ENCODE measurements around the gene WFDC9.
A peak's percentile ranks its signal among the peaks of the same experiment; 100 is the strongest.
"Not testable (repeated sequence)": the region's sequence is repeated elsewhere in the genome, so short reads cannot be mapped to it uniquely, and the experiment has no call there.

Gene WFDC9

GRCh38 chr20:45592574-45593189, 38.4 kb downstream of the WFDC9 start:
- DNase-seq (ENCODE audit: low spot score), result peak; percentile 62

GRCh38 chr20:45589725-45590124, 41.4 kb downstream of the WFDC9 start:
- peak; percentile 84 for DNase-seq (ENCODE audit: low spot score)

GRCh38 chr20:45588800-45589199, 42.3 kb downstream of the WFDC9 start:
- DNase-seq (ENCODE audit: low spot score), result peak; percentile 24

DNA sequence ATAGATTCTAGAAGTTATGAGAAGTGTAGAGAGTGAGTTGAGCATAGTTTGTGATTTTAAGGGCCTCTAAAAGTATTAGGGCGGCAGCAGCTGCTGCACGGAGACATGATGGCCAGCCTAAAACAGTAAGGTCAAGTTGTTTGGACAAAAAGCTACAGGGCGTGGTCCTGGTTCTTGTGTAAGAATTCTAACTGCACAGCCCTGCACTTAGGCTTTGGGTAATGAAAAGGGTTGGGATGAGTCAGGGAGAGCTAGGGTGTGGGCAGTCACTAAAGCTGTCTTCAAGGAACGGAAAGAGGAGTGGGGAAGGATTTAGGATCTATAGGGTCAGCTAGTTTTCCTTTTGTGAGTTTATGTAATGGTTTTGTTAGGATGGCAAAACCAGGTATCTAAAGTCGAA, 45.1 kb downstream of the WFDC9 start:
- not testable (repeated sequence) for DNase-seq (ENCODE audit: low spot score)

- DNase-seq (ENCODE audit: low spot score), result not testable (repeated sequence)
Measured at GRCh38 chr20:45584294-45584693, 46.8 kb downstream of the WFDC9 start.

- DNase-seq (ENCODE audit: low spot score), result no peak
Measured at GRCh38 chr20:45583502-45583901, 47.6 kb downstream of the WFDC9 start.

DNA sequence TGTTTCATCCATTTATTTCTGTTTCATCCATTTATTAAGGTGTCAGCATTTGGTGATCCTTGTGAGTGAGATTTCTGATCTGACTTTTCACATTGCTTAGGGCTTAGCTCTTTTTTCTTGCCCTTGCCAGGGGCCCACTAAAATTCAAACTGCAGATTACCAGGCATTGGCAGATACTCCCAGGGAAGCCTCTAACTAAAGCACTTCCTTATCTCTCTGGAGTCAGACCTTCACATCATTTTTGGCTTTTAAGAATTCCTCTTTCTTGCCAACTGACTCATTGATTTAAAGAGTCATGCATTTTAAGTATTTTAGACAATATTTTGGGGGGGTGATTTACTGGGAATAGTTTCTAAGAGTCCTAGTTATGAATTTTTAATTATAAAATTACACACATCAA, 49.4 kb downstream of the WFDC9 start:
- DNase-seq (ENCODE audit: low spot score), result no peak

DNA sequence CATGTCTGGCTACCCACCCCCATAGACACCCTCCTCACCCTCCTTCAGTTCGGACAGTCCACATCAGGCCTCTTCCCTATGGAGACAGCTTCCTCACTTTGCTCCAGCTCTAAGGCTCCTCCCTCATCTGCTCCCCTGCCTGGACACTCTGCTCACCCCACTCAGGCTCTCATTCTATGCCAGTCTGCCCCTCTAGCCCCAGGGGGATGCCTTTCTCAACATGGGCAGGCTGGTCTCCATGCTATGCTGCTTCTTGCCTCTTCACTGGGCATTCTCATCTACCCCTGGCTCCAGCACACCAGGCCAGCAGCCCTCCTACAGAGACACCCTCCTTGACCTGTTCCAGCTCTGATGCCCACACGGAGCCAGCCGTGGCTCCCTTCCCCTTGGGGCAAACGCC, 51.9 kb downstream of the WFDC9 start, which contains the start of gene WFDC8:
TSS of gene WFDC8 (minus strand) at position 101 of the 400 bp plus-strand sequence. CDS start at position 64, 37 bp downstream.
- no peak for DNase-seq (ENCODE audit: low spot score)

DNA sequence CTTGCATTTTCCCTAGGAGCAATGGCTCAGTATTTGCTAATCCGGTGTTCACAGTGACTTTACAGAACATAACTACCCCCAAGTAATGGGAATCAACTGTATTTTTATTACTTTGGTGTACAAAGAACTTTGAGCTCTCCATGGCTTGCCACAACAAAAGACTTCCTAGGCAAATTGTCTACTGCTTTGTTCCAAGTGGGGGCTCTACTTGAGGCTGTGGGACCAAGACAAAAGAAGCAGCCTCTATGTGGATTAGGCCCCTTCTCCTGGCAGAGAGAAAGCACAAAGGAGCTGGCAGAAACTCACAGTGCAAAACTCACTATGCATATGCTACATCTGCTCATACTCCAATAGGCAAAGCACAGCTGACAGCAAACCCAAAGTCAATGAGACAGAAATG, 52.9 kb downstream of the WFDC9 start:
- DNase-seq (ENCODE audit: low spot score), result no peak

DNA sequence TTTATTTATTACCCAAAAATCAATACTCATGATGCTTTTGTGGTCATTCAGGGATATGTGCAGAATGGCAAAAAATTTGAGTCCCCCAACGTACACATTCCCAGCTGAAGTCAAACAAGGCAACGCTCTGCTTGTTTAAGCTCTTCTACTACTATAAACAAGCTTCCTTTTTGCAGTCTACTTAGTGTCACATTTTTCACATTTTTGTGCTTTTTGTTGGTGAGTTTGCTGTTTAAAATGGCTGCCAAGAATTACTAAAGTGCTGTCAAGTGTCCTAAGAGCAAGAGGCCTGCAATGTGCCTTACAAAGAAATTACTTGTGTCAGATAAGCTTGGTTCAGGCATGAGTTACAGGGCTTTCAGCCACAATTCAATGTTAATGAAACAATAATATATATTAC, 54.1 kb downstream of the WFDC9 start:
- no peak for DNase-seq (ENCODE audit: low spot score)

DNA sequence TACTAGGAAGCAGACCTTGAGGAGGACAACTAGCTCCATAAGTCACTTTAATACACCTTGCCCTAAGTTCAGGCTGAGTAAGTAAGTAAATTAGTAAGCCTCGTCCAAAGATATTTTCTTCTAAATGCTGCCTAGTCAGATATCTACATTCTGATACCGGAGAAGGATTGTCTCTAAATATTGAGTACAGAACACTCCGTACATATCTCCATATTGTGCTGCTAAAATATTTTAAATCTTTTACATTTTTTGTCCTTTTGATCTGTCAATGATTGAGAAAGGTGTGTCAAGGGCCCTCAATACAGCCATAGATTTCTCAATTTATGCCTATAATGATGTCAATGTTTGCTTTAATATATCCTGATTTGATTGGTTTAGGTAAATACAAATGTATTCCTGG, 55.2 kb downstream of the WFDC9 start:
- no peak for DNase-seq (ENCODE audit: low spot score)

DNA sequence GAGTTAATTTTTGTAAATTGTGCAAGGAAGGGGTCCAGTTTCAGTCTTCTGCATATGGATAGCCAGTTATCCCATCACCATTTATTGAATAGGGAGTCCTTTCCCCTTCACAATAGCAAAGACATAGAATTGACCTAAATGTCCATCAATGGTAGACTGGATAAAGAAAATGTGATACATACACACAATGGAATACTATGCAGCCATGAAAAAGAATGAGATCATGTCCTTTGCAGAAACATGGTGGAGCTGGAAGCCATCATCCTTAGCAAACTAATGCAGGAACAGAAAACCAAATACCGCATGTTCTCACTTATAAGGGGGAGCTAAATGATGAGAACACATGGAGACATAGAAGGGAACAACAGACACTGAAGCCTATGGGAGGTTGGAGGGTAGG, 61.4 kb downstream of the WFDC9 start:
- DNase-seq (ENCODE audit: low spot score), result not testable (repeated sequence)

DNA sequence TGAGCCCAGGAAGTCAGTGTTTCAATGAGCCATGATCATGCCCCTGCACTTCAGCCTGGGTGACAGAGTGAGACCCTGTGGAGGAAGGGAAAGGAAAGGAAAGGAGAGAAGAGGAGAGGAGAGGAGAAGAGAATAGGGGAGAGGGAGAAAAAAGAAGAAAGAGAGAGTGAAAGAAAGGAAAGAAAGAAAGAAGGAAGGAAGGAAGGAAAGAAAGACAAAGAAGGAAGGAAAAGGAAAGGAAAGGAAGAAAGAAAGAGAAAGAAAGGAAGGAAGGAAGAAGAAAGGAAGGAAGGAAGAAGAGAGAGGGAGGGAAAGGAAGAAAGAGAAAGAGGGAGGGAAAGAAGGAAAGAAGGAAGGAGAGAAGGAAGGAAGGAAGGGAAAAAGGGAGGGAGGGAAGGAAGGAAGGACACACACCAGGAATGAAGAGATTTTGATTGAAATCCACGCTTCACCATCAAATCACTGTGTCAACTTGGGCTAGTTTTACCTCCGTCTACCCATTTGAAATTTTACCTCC, 66.3 kb downstream of the WFDC9 start:
- DNase-seq (ENCODE audit: low spot score), result no peak

Measured in kidney tubule cell (primary cell).